Fibroblast of skin of abdomen (primary cell): ENCODE results near the gene RNF146. TPM values are rescaled to one million over a fixed set of nuclear protein-coding genes. Genes with fewer than 3 reads are reported as not detected.
"Not testable (repeated sequence)": the region's sequence is repeated elsewhere in the genome, so short reads cannot be mapped to it uniquely, and the experiment has no call there.

Experiments used
- DNase-seq: peaks from one replicate; pipeline ENCODE4 v3.0.0-alpha.2; 2013
- polyA plus RNA-seq, 2 experiments: library from polyadenylated mRNA; unstranded; fragments of 120-200 nt; gene quantifications; one replicate each; pipeline ENCODE4 v1.2.1, GENCODE V29; 2013; ENCODE audit not compliant: insufficient read length in 2 of 2

Gene RNF146, protein sequence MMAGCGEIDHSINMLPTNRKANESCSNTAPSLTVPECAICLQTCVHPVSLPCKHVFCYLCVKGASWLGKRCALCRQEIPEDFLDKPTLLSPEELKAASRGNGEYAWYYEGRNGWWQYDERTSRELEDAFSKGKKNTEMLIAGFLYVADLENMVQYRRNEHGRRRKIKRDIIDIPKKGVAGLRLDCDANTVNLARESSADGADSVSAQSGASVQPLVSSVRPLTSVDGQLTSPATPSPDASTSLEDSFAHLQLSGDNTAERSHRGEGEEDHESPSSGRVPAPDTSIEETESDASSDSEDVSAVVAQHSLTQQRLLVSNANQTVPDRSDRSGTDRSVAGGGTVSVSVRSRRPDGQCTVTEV
- 31.8 TPM for polyA plus RNA-seq (2013, experiment 1 of 2; ENCODE audit: insufficient read length)
- 30.5 TPM for polyA plus RNA-seq (2013, experiment 2 of 2; ENCODE audit: insufficient read length)

DNA sequence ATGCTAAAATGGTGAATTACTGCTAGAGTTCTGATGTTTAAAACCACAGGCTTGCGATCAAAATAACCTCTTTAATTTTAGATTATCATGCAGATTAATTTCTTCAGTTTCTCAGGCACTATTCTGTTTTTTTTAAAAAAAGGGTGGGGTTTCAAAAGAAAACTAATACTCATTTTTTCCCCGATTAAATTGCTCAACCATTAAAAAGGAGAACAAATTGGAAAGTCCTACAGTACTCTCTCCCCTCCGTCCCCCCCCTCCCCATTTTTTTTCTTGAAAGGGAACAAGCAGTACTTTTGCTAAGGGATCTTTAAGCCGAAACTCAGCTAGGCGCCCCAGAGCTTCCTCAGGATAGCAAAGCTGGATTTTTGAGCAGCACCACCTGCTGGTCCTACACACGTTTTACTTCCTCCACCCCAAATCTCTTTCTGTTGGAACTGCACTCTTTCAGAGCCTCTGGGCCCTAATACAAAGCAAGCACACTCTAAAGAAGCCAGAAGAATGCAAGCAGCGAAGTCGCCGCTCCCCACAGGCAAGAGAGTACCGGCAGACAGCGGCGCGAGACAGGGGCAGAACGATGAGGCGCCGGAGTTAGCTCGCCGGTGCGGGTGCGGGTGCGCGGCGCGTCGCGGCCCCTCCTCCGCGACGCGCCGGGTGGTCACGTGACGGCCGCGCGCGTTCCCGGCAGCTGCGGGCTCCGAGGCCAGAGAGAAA is at the start of gene RNF146:
TSS of gene RNF146 (plus strand) at position 687 of the 714 bp plus-strand sequence. CDS start 13,475 bp downstream, outside the sequence.
- DNase-seq = peak; percentile 82

DNA sequence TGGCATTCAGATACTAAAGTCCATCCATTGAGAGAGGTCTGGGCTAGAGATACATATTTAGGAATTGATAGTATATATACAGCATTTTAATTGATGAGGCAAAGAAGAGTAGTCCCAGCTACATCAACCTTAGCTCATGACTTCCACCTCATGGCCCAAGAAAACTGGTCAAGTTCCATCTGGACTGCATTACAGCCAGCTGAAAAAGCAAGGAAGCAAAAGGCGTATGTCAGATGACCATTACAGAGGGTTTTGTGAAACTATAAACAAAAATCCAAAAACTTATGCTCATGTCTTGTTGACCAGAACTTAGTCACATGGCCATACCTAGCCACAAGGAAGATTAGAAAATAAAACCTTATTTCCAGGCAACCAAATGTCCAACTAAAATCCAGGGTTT is 46.8 kb upstream of the RNF146 start:
- no peak for DNase-seq

DNA sequence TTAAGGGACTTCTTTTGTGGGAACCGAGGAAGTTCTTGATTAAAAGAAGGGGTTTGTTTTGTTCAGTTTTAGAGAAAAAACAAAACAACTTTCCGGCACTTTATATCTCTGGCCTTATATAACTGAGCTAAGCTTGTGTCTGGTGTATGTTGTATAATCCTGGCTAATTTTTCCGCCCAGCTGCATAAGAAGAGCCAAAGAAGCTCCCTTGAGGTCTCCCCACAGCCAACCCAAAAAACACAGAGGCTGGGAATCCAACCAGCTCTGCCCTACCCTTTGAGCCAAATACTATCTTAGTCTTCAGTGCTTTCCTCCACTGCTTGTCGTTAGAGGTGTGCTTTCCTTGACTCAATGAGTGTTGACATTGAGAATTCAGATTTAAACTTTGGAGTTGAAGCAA is 45.5 kb upstream of the RNF146 start:
- DNase-seq = no peak

DNA sequence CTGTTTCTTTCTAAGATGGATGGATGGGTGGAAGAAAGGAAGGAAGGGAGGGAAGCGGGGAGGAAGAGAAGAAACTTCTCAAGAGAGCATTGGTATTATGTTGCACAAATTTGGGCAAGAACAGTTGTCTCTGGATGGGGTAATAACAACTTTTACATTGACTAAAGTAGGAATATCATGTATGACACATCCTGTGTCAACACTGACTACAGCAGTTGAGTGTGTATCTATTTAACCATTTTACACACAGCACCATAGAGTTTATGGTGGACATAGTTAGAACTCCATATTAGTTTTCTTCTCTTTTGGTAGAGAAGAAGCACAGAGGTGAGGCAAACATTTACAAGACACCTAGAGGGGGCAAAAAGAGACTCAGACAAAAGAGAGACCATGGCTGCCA is 44.2 kb upstream of the RNF146 start:
- no peak for DNase-seq

DNA sequence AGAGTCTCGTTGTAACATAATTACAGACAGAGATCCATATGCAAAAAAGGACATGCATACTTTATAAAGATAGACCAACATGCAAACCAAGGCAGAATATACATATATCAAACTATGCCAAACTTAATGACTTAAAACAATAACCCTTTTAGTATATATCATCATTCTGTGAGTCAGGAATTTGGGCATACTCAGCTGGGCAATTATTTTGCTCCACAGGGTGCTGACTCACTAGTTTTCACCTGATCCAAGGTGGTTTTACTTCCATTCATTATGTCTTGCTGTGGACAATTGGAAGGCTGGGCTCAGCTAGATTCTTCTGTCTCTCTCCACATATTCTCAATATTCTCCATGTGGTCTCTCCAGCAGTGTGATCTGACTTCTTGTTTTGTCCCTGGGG is 41.2 kb upstream of the RNF146 start:
- no peak for DNase-seq

DNA sequence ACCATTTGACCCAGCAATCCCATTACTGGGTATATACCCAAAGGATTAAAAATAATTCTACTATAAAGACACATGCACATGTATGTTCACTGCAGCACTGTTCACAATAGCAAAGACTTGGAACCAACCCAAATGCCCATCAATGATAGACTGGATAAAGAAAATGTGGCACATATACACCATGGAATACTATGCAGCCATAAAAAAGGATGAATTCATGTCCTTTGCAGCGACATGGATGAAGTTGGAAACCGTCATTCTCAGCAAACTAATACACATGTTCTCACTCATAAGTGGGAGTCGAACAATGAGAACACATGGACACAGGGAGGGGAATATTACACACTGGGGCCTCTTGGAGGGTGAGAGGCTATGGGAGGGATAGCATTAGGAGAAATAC is 32.8 kb upstream of the RNF146 start:
- not testable (repeated sequence) for DNase-seq

DNA sequence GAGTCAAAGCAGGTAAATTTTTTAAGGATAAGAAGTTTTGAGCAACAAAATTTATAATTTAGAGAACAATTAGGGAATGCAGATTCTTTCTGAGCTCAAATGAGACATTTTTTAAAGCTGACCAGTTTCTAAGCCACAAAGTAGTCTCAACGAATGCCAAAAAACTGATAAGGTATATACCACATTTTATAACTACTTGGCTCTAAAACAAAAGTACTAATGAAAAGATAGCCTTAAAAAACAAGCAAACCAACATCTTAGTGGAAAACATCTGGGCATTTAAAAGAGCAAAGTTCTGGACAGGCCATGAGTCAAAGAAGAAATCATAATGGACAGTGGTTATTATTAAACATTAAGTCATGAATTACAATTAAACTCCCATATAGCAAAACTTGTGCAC is 23.2 kb upstream of the RNF146 start:
- no peak for DNase-seq

DNA sequence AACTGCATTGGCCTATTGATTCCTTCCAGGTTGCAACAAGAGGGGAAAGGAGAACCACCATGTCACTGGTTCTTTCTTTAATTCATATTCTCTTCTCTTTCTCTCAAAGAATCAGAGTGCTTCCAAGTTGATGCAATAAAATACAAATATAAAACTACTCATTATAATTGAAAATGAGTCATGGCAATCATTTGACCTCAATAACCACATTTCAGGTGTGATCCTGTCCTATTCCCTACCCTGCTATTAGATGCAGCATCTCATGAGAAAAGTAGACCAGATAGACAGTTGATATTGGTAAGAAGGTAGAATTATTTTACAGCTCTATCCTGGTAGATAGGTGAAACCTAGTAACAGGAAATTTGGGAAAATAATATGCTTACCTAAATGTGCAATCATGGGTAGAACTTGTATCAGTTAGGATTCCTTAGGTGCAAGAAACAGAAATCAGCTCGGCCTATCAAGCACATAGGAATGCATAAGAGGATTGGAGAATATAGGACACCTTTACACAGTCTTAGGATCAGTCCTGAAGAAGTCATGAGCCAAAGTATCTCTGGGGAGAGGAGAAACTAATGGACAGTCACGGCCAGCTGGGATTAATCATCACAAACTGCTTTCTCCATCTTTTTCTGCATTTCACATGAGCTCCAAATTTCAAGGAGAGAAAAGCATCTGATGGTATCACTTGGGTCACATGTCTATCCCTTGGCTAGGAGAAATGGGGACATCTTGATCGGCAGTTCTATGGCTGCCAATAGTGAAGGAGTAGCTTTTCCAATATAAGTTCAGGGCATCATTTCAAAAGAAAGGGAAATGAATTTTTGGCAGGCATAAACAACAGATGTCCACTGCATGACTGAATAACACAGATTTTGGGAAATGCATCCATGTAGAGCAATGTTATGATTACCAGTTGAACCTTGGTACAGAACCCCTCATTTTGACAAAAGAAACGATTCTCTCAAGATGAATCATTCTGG is 19.3 kb upstream of the RNF146 start:
- no peak for DNase-seq

DNA sequence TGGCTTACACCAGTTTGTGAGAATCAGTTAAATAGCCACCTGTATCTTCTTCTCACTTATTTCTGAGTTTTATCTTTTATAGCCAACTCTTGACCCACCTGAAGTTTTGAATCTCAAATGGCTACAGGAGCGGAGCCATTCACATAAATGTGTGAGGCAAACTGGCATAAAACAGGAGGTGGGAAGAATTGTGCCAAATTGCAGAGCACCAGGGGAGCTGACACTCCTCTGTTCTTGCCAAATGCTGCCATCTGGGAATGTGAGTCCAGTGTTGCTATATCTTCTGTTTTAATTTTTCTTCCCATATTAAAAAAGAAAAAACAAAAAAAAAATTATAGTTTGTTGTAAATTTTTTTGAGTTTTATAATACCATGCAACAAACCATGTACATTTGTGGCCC is 17.0 kb upstream of the RNF146 start:
- no peak for DNase-seq

DNA sequence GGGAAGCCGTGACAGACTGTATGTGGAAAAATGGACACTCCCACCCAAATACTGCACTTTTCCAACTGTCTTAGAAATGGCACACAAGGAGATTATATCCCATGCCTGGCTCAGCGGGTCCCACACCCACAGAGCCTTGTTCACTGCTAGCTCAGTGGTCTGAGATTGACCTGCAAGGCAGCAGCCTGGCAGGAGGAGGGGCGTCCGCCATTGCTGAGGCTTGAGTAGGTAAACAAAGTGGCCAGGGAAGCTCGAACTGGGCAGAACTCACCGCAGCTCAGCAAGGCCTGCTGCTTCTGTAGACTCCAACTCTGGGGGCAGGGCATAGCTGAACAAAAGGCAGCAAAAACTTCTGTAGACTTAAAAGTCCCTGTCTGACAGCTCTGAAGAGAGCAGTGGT is 11.4 kb upstream of the RNF146 start:
- no peak for DNase-seq

DNA sequence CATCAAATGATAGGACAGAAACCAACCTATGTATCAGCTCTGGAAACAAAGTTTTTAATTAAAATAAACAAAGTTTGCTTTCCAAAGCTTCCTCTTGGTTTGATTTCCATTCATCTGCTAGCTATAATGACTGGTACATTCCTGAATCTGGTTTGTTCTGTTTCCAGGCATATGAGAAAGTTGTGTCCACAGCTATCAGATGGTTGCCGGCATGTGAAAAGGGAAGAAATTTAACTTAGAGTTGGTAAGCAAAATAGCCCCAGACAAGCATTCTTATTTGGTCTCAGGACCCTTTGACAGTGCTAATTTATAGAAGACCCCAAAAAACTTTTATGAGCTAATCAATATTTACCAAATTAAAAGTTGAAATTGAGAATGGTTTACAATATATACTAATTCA is 3.8 kb upstream of the RNF146 start:
- DNase-seq = no peak

DNA sequence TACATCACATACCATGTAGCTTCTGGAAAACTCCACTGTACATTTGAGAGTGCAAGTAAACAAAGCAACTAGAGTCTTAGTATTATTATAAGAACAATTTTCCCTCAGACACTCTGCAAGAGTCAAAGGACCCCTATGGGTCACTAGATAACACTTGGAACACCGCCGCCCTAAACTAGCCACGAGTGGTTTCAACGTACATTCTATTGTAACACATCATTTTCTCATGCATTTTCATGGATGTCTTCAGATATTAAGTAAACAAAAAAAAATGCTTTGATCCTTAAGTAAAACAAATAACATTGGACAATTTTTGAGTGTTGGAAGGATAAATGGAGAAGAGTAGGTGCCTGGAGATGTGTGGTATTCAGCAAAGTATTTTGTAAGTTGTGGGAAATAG is 3.2 kb upstream of the RNF146 start:
- DNase-seq = no peak

DNA sequence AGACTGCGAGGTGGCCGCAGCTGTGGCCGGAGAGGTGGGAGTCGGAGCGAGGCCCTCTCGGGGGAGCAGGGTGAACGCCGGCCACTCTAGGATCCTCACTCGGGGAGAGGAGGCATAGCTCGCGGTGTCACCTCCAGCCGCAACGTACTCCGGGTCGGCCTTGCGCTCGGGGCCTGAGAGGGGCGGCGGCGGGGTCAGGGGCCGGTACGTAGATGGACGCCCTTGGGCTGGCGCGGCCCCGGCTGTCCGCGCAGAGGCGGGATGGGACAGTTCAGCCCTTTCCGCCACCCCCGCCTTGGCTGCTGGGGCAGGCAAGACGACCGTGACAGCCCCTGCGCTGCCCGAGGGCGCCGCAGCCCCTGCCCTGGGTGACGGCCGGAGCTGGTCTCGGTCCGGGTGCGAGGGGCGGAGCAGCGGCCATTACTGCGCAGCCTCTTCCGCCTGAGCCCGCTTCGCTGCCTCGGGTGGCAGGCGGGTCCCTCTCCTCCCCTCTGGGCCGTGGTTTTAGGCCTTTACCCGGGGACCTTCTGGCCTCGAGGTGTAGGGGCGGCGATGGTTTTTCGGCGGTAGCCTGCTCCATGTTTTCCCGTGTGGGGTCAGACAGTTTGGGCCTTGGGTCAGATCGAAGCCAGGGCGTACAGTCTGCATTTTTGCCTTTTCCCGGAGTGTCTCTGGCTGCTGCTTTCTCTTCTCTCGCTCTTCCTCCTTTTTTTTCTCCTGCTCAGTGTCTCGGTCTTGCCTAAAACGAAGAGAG is 405 bp downstream of the RNF146 start:
- DNase-seq = peak; percentile 46

DNA sequence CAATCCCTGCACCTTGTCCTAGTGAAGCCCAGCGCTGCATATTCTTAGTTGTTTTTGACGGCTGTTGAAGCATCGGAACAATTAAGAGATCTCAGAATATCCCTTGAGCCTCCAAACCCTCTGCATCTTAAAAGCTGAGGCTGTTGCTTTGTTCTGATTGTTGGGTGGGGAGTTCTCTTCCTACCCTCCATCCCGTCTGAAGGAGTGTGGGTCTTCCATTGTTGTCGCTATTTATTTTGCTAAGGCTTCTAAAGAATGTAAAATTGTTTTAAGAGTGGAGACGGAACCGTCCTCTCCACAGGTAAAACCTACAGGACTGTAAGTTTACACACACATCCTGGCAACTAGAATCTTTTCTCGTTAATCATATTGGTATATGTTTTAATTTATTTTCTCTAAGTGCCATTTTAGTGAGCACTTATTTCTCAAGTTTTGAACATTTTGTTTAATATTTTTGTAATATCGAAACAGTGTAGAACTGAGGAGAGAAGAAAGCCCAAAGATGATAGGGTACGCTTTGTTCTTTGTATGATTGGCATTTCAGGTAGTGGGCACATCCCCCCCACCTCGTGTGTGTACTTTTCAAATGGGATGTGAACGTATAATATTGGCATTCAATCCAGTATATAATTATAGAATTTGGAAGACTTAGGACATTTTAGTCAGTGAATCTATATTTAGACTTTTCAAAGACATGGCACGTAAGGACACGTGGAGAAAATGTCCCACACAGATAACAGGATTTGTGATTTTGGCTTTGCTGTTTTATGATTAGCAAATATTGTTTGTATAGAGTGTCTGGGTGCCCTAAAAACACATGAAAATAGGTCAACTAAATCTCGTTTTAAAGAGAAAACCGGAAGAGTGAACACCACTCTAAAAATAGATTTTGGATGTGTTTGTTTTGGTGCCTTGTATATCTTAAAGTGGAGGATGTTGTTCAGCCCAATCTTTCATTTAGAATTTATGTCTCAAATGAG is 1.3 kb downstream of the RNF146 start:
- DNase-seq = no peak

DNA sequence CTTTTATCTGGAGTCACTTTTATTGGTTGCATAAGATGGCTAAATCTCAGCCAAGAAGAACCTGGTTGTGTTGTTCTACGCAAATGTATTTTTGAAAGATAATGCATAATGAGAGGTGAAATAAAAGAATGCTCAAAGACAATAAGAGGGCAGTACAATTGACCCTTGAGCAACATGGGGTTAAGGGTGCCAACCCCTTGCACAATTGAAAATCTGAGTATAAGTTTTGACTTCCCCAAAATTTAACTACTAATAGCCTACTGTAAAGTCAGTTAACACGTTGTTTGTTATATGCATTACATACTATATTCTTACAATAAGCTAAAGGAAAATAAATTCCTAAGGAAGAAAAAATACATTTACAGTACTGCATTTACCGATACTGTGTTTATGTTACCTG is 5.9 kb downstream of the RNF146 start:
- no peak for DNase-seq

DNA sequence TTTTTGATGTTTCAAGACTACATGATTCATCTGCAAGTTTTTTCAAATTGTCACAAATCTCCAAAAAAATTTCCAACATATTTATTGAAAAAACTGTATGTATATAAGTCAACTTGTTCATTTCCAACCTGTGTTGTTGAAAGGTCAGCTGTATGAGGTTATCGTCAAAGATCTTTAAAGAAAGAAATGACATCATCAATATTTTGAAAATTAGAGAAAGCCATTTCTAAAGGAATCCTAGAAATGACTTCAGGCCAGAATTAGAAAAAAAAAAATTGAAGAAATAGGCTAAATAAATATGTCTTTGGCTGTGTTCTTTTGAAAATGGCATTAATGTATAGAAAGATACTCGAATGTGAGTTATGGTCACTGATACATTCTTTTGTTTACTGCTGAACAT is 6.8 kb downstream of the RNF146 start:
- no peak for DNase-seq

DNA sequence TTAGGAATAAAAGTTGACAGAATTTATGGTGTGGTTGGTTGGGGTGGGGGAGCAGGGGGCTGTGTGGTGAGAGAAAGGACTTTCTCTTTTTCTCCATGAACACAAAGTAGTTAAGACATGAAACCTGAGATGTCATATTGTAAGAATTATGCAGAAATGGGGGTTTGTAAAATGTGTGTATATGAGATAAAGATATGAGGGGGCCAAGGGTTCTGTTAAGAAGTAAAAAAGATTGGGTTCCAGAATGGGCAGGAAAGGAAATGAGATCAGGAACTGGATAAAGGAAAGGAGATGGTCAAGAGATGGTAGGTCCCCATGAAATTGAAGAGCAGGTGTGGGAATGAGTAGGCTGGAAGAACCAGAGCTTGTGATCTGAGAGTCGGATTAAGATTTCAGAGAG is 9.7 kb downstream of the RNF146 start:
- no peak for DNase-seq

DNA sequence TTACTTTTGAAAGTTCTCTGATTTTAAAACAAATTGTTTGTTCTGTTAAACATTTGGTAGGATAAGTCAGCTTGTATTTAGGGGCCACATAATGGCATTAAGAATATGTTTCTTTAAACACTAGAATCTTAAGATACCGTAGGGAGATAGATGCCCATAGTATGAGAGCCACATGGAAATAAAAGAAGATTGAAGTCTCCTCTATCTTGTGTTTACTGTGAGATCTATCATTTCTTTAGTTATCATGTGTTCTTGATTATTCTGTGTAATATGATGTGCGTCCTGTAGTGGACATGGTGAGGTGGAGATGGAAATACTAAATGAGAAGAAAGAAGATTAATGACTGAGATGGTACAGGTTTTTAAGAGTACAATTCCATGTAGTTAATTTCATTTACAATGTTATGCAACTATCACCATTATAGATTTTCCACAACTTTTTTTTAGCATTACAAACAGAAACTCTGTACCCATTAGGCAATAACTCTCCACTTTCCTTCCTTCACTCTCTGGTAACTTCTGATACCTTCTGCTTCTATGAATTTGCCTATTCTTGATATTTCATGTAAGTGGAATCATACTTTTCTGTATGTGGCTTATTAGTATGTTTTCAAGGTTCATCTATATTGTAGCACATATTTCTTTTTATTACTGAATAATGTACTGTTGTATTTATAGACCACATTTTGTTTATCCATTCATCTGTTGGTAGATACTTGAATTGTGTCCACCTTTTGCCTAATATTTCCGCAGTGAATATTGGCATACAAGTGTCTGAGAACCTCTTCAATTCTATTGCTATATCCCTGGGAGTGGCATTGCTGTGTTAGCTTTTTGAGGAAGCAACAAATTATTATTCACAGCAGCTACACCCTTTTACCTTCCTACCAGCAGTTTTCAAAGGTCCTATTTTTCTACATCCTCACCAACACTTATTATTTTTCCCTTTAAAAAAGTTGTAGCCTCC is 11.5 kb downstream of the RNF146 start:
- DNase-seq = no peak

DNA sequence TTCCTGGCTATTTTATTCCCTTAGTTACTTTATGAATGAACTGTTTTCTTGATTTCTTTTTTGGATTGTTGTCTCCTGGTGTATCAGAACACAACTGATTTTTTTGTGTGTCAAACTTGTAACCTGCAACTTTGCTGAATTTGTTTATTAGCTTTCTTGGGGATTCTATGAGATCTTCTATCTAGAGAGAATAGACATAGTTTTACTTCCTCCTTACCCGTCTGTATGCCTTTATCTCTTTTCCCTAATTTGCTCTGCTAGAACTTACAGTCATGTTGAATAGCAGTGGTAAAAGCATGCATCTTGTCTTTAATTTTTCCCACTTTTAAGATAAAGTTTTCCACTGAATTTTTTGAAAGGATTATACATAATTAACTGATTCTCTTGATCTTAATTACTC is 13.2 kb downstream of the RNF146 start:
- DNase-seq = no peak

DNA sequence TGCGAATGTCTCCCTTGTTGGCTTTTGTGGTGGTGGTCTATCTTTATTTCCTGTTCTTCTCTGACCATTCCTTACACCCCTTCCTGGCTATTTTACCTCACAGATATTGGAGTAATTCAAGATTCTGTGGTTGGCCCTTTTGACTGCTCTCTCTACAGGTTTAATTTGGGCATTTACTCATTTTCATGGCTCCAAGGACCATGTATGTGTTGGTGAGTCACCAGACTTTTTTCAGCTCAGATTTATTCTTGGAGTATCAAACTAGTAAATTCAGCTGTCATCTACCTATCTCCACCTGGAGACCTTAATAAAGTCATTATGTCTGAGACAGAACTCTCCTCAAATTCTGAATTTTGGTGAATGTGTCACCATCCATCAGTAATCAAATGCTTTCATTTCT is 15.5 kb downstream of the RNF146 start:
- DNase-seq = no peak
